H9 (cell line): ENCODE data around the gene TNC. TPM values are rescaled to one million over a fixed set of nuclear protein-coding genes. Genes with fewer than 3 reads are reported as not detected.

Experiments used
- DNase-seq: peaks from one replicate; pipeline ENCODE4 v3.0.0-alpha.2; 2017
- H2AFZ ChIP-seq: one replicate; pipeline ENCODE4 v1.6.1; 2013; ENCODE audit warnings: mild to moderate bottlenecking, low read length, control low read depth, moderate library complexity
- H2AK5ac ChIP-seq: 2 replicates; pipeline ENCODE4 v1.6.1; 2013; ENCODE audit warnings: low read length, control low read depth, mixed read lengths; ENCODE audit not compliant: insufficient read length
- H2BK120ac ChIP-seq: one replicate; pipeline ENCODE4 v1.6.1; 2013; ENCODE audit warnings: low read depth, mild to moderate bottlenecking, low read length, control low read depth, inconsistent platforms; ENCODE audit not compliant: poor library complexity, severe bottlenecking
- H2BK12ac ChIP-seq: 2 replicates; pipeline ENCODE4 v1.6.1; 2013; ENCODE audit warnings: low read length, control low read depth, mixed read lengths, low read depth; ENCODE audit not compliant: insufficient read length
- H2BK15ac ChIP-seq: 2 replicates; pipeline ENCODE4 v1.6.1; 2013; ENCODE audit warnings: low read depth, low read length, control low read depth
- H2BK20ac ChIP-seq: one replicate; pipeline ENCODE4 v1.6.1; 2013; ENCODE audit warnings: low read depth, mild to moderate bottlenecking, low read length, control low read depth, inconsistent platforms; ENCODE audit not compliant: poor library complexity, severe bottlenecking
- H2BK5ac ChIP-seq: 2 replicates; pipeline ENCODE4 v1.6.1; 2013; ENCODE audit warnings: low read length, control low read depth, mixed read lengths; ENCODE audit not compliant: insufficient read length
- H3K14ac ChIP-seq: 2 replicates; pipeline ENCODE4 v1.6.1; 2013; ENCODE audit warnings: low read length, control low read depth; ENCODE audit not compliant: insufficient read depth
- H3K18ac ChIP-seq: 2 replicates; pipeline ENCODE4 v1.6.1; 2013; ENCODE audit warnings: low read depth, mild to moderate bottlenecking, mixed read lengths, low read length, control low read depth; ENCODE audit not compliant: insufficient read length
- H3K23ac ChIP-seq: 2 replicates; pipeline ENCODE4 v1.6.1; 2013; ENCODE audit warnings: low read length, control low read depth, mixed read lengths, low read depth; ENCODE audit not compliant: insufficient read length
- H3K23me2 ChIP-seq: 2 replicates; pipeline ENCODE4 v1.6.1; 2013; ENCODE audit warnings: low read depth, mild to moderate bottlenecking, mixed read lengths, low read length, control low read depth; ENCODE audit not compliant: insufficient read length, poor library complexity, severe bottlenecking
- H3K27ac ChIP-seq: 2 replicates; pipeline ENCODE4 v1.5.1; 2013; ENCODE audit warnings: low read length, control low read depth, mixed read lengths, low read depth; ENCODE audit not compliant: insufficient read length
- H3K27me3 ChIP-seq: 2 replicates; pipeline ENCODE4 v1.6.1; 2013; ENCODE audit warnings: low read length, control low read depth, inconsistent platforms; ENCODE audit not compliant: insufficient read depth
- H3K4ac ChIP-seq: 2 replicates; pipeline ENCODE4 v1.6.1; 2013; ENCODE audit warnings: low read depth, mild to moderate bottlenecking, control low read depth, inconsistent platforms, low read length, moderate library complexity
- H3K4me1 ChIP-seq: 2 replicates; pipeline ENCODE4 v1.6.1; 2013; ENCODE audit warnings: low read length, control low read depth, inconsistent platforms; ENCODE audit not compliant: insufficient read depth
- H3K4me2 ChIP-seq: 2 replicates; pipeline ENCODE4 v1.6.1; 2013; ENCODE audit warnings: low read length, control low read depth, mixed read lengths; ENCODE audit not compliant: insufficient read length, insufficient read depth
- H3K56ac ChIP-seq: 2 replicates; pipeline ENCODE4 v1.6.1; 2013; ENCODE audit warnings: low read depth, mild to moderate bottlenecking, mixed read lengths, low read length, control low read depth; ENCODE audit not compliant: insufficient read length
- H3K79me1 ChIP-seq: 2 replicates; pipeline ENCODE4 v1.6.1; 2013; ENCODE audit warnings: low read depth, mild to moderate bottlenecking, moderate library complexity, low read length, control low read depth, inconsistent platforms; ENCODE audit not compliant: insufficient read depth, poor library complexity, severe bottlenecking
- H3K79me2 ChIP-seq: 2 replicates; pipeline ENCODE4 v1.6.1; 2013; ENCODE audit warnings: low read length, control low read depth, inconsistent platforms; ENCODE audit not compliant: insufficient read depth
- H3K9ac ChIP-seq: 2 replicates; pipeline ENCODE4 v1.6.1; 2013; ENCODE audit warnings: low read length, control low read depth, mixed read lengths; ENCODE audit not compliant: insufficient read length; ENCODE audit errors: extremely low read depth
- H3K9me3 ChIP-seq: one replicate; pipeline ENCODE4 v1.6.1; 2013; ENCODE audit warnings: low read depth, low read length, inconsistent platforms; ENCODE audit not compliant: control insufficient read depth
- H3T11ph ChIP-seq: one replicate; pipeline ENCODE4 v1.6.1; 2013; ENCODE audit warnings: mild to moderate bottlenecking, low read length, control low read depth, inconsistent platforms
- H4K20me1 ChIP-seq: one replicate; pipeline ENCODE4 v1.6.1; 2013; ENCODE audit not compliant: control insufficient read depth, insufficient read length, insufficient read depth
- H4K5ac ChIP-seq: 2 replicates; pipeline ENCODE4 v1.6.1; 2013; ENCODE audit warnings: low read depth, mild to moderate bottlenecking, mixed read lengths, low read length, control low read depth; ENCODE audit not compliant: insufficient read length
- H4K8ac ChIP-seq: replicated peaks from 2 replicates; pipeline ENCODE4 v1.6.1; 2013; ENCODE audit warnings: low read length, control low read depth, mixed read lengths, low read depth; ENCODE audit not compliant: insufficient read length
- H4K91ac ChIP-seq: 2 replicates; pipeline ENCODE4 v1.6.1; 2013; ENCODE audit warnings: low read depth, mild to moderate bottlenecking, moderate library complexity, mixed read lengths, low read length, control low read depth; ENCODE audit not compliant: insufficient read length
- H3K27ac Mint-ChIP-seq, 3 experiments: 2 replicates in 2 of 3; 3 replicates in 1 of 3; pipeline ENCODE4 v1.8.0; 2020 to 2021; ENCODE audit warnings: mixed read lengths in 3 of 3, mild to moderate bottlenecking in 1 of 3, moderate library complexity in 1 of 3
- H3K27me3 Mint-ChIP-seq: 2 replicates; pipeline ENCODE4 v1.8.0; 2021; ENCODE audit warnings: low read depth, mild to moderate bottlenecking, moderate library complexity, mixed read lengths
- H3K36me3 Mint-ChIP-seq, 3 experiments: 2 replicates in 2 of 3; 3 replicates in 1 of 3; pipeline ENCODE4 v1.8.0; 2020 to 2021; ENCODE audit warnings: low read depth in 3 of 3, mixed read lengths in 3 of 3; ENCODE audit not compliant: insufficient read depth in 1 of 3
- H3K4me1 Mint-ChIP-seq, 2 experiments: 2 replicates each; pipeline ENCODE4 v1.8.0; 2020; ENCODE audit warnings: mixed read lengths in 2 of 2
- H3K4me3 Mint-ChIP-seq, 2 experiments: 2 replicates in 1 of 2; 3 replicates in 1 of 2; pipeline ENCODE4 v1.8.0; 2020 to 2021; ENCODE audit warnings: mild to moderate bottlenecking in 2 of 2, mixed read lengths in 2 of 2, moderate library complexity in 1 of 2
- H3K9me3 Mint-ChIP-seq, 2 experiments: 2 replicates in 1 of 2; 3 replicates in 1 of 2; pipeline ENCODE4 v1.8.0; 2020; ENCODE audit warnings: mild to moderate bottlenecking in 2 of 2, mixed read lengths in 2 of 2, moderate library complexity in 1 of 2
- CTCF ChIP-seq: fragments of 200-600 bp; sonication (generic); conservative IDR thresholded peaks from 3 replicates; pipeline ENCODE4 v1.8.0; 2021; ENCODE audit warnings: antibody characterized with exemption, mild to moderate bottlenecking
- WGBS: extraction: QIAGEN DNeasy Blood & Tissue Kit; methylation state at CpG from one replicate; pipeline ENCODE4 v1.1.7; 2013; ENCODE audit warnings: missing lambda C conversion rate, low lambda C conversion rate, mixed read lengths; ENCODE audit not compliant: insufficient read length; ENCODE audit errors: extremely low coverage; 5-methylcytosine and 5-hydroxymethylcytosine counted together
- total RNA-seq: library from RNA; stranded (reverse); gene quantifications from 2 replicates; pipeline ENCODE4 v1.2.1, GENCODE V29; 2021

Gene TNC
- total RNA-seq, 1 experiment from 2014 or later: 0.63 TPM

- Histone ChIP-seq H3K79me2 (no peaks in the 10 kb centered on the region), H3K9ac (no peak overlapping the region), H3K23ac (no peak overlapping the region), H3K9me3 (peaks cover 9% of the 10 kb centered on the region), H2BK12ac (no peak overlapping the region), H3K18ac (no peak overlapping the region), H4K8ac (no peak overlapping the region), H3K79me1 (no peaks in the 10 kb centered on the region), H2BK120ac (no peak overlapping the region), H2BK5ac (no peak overlapping the region), H2AFZ (no peak overlapping the region), H2AK5ac (no peak overlapping the region), H3K23me2 (no peaks in the 10 kb centered on the region), H3K27me3 (no peaks in the 10 kb centered on the region), H3T11ph (no peak overlapping the region), H2BK15ac (no peak overlapping the region), H3K4me1 (no peaks in the 10 kb centered on the region), H3K14ac (no peak overlapping the region), H4K20me1 (no peaks in the 10 kb centered on the region), H3K4ac (no peak overlapping the region), H2BK20ac (no peak overlapping the region), H4K91ac (no peak overlapping the region), H3K56ac (no peak overlapping the region), H4K5ac (no peak overlapping the region), H3K27ac (no peak overlapping the region), H3K4me2 (no peak overlapping the region)
- WGBS: no CpG with 5 or more reads among the region's 4 CpGs
- Mint-ChIP-seq H3K4me3 (no peak overlapping the region), H3K27me3 (peaks cover 12% of the 10 kb centered on the region), H3K9me3 (peaks cover 0 to 4% of the 10 kb centered on the region in 2 experiments; a peak in 1 of 5 replicates), H3K4me1 (no peaks in the 10 kb centered on the region), H3K27ac (peak overlapping the region in 1 of 3 experiments; percentile 21; a peak in 1 of 7 replicates), H3K36me3 (peaks cover 0 to 2% (median 0%) of the 10 kb centered on the region in 3 experiments; a peak in 1 of 7 replicates)
- no peak for TF ChIP-seq CTCF
- no peak for DNase-seq
These were observed 37.1 kb upstream of the TNC start for GRCh38 chr9:115155037-115155436.
